Fibroblast of lung (primary cell): ENCODE data around the gene DNMT3L. TPM values are rescaled to one million over a fixed set of nuclear protein-coding genes. Genes with fewer than 3 reads are reported as not detected.

Experiments
- DNase-seq, 2 donors: peaks; one replicate each; pipeline versions ENCODE4 v3.0.0 to v3.0.0-alpha.2; 2010; ENCODE audit warnings: low read depth in 2 of 2
- H2AFZ ChIP-seq: 2 replicates; pipeline ENCODE4 v1.5.1; 2012; ENCODE audit warnings: low read length, control low read depth, inconsistent platforms
- H3K27ac ChIP-seq: 2 replicates; pipeline ENCODE4 v1.5.1; 2011; ENCODE audit warnings: low read length, control low read depth; ENCODE audit not compliant: insufficient read depth
- H3K27me3 ChIP-seq: 2 replicates; pipeline ENCODE4 v1.5.1; 2011; ENCODE audit warnings: mild to moderate bottlenecking, low read length; ENCODE audit not compliant: control insufficient read depth, insufficient read depth
- H3K36me3 ChIP-seq: 2 replicates; pipeline ENCODE4 v1.5.1; 2011; ENCODE audit warnings: low read length; ENCODE audit not compliant: control insufficient read depth, insufficient read depth
- H3K4me1 ChIP-seq: 2 replicates; pipeline ENCODE4 v1.5.1; 2011; ENCODE audit warnings: low read length; ENCODE audit not compliant: control insufficient read depth, insufficient read depth; ENCODE audit errors: extremely low read depth
- H3K4me2 ChIP-seq: 2 replicates; pipeline ENCODE4 v1.5.1; 2011; ENCODE audit warnings: low read length, control low read depth; ENCODE audit not compliant: insufficient read depth; ENCODE audit errors: extremely low read depth
- H3K4me3 ChIP-seq, 4 experiments: fragments of 200-600 bp in 1 of 4; sonication (generic) in 1 of 4; replicated peaks in 1 of 4; 2 replicates each; pipeline ENCODE4 v1.5.1; 2011 to 2016; ENCODE audit warnings: low read length in 4 of 4, low read depth in 3 of 4, mild to moderate bottlenecking in 3 of 4, control low read depth in 2 of 4, inconsistent platforms in 1 of 4, mixed read lengths in 1 of 4; ENCODE audit not compliant: insufficient read depth in 1 of 4; ENCODE audit errors: control extremely low read depth in 1 of 4
- H3K79me2 ChIP-seq: 2 replicates; pipeline ENCODE4 v1.5.1; 2012; ENCODE audit warnings: mild to moderate bottlenecking, low read length, inconsistent platforms; ENCODE audit not compliant: control insufficient read depth, insufficient read depth
- H3K9ac ChIP-seq: 2 replicates; pipeline ENCODE4 v1.5.1; 2011; ENCODE audit warnings: mild to moderate bottlenecking, low read length, control low read depth; ENCODE audit not compliant: insufficient read depth
- H3K9me3 ChIP-seq: 2 replicates; pipeline ENCODE4 v1.5.1; 2012; ENCODE audit warnings: low read depth, low read length; ENCODE audit not compliant: control insufficient read depth, insufficient read depth
- H4K20me1 ChIP-seq: 2 replicates; pipeline ENCODE4 v1.5.1; 2011; ENCODE audit warnings: low read length; ENCODE audit not compliant: control insufficient read depth, insufficient read depth; ENCODE audit errors: extremely low read depth
- EZH2 ChIP-seq: IDR thresholded peaks from 2 replicates; pipeline ENCODE4 v1.5.1; 2012; ENCODE audit warnings: low read length, control low read depth, mild to moderate bottlenecking; ENCODE audit errors: missing control alignments
- polyA plus RNA-seq, 2 donors: library from polyadenylated mRNA; depleted of rRNA in 1 of 2; stranded (reverse) in 1 of 2; unstranded in 1 of 2; fragments of >200 nt; gene quantifications; 2 replicates each; pipeline ENCODE4 v1.2.1, GENCODE V29; 2011 to 2012; ENCODE audit warnings: missing spikeins in 1 of 2
- total RNA-seq: library from RNA; depleted of rRNA; stranded (reverse); fragments of >200 nt; gene quantifications from 2 replicates; pipeline ENCODE4 v1.2.1, GENCODE V29; 2014
- TF ChIP-seq, protein P1 (sequence below), 2 donors: IDR thresholded peaks in 1 of 2; conservative IDR thresholded peaks in 1 of 2; 1 replicate in 1 of 2; 2 replicates in 1 of 2; pipeline ENCODE4 v1.5.1; 2011 to 2012; ENCODE audit warnings: low read length in 2 of 2, control low read depth in 1 of 2, inconsistent platforms in 1 of 2, low read depth in 1 of 2, mild to moderate bottlenecking in 1 of 2

DNMT3L gene
- total and polyA plus RNA-seq, 2 donors (not counting 1 experiment from before 2014, with no cell fraction given): not detected

DNA sequence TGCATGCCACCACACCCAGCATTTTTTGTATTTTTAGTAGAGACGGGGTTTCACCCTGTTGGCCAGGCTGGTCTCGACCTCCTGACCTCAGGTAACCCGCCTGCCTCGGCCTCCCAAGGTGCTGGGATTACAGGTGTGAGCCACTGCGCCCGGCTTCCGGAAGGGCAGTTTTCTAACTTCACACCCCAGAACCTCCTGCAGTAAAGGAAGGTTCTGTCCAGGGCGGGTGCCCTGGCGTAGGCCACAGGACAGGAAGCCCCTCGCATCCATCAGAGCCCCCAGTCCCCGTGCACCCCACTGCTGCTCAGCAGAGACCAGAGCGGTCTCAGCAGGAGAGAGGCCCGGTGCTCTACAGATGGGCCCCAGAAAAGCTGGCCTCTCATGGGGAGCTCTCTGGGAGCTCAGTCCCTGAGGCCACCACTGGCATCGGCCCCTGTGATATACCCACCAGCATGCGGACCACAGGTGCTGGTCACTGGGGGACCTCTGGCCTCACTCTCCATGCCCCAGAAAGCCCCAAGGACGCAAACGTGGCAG, 4.1 kb upstream of the DNMT3L start:
- no peak overlapping the region for H3K4me3 ChIP-seq
- DNase-seq: no peak
- H3K9me3 ChIP-seq: no peaks in the 10 kb centered on the region
- no peak for TF ChIP-seq EZH2
- TF ChIP-seq, protein P1, sequence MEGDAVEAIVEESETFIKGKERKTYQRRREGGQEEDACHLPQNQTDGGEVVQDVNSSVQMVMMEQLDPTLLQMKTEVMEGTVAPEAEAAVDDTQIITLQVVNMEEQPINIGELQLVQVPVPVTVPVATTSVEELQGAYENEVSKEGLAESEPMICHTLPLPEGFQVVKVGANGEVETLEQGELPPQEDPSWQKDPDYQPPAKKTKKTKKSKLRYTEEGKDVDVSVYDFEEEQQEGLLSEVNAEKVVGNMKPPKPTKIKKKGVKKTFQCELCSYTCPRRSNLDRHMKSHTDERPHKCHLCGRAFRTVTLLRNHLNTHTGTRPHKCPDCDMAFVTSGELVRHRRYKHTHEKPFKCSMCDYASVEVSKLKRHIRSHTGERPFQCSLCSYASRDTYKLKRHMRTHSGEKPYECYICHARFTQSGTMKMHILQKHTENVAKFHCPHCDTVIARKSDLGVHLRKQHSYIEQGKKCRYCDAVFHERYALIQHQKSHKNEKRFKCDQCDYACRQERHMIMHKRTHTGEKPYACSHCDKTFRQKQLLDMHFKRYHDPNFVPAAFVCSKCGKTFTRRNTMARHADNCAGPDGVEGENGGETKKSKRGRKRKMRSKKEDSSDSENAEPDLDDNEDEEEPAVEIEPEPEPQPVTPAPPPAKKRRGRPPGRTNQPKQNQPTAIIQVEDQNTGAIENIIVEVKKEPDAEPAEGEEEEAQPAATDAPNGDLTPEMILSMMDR (conservative IDR thresholded peaks at IDR 0.05 in 1 of 2, IDR thresholded peaks at IDR 0.05 in 1 of 2; ENCODE audit: low read depth in 1 of 2, low read length in 2 of 2): no peak
- no peaks in the 10 kb centered on the region for H4K20me1 ChIP-seq
- H3K9ac ChIP-seq: no peak overlapping the region
- H3K36me3 ChIP-seq: no peaks in the 10 kb centered on the region
- H3K4me2 ChIP-seq: no peak overlapping the region
- H3K79me2 ChIP-seq: no peaks in the 10 kb centered on the region
- no peaks in the 10 kb centered on the region for H3K4me1 ChIP-seq
- no peak overlapping the region for H3K27ac ChIP-seq
- H2AFZ ChIP-seq: no peak overlapping the region
- no peaks in the 10 kb centered on the region for H3K27me3 ChIP-seq

- Histone ChIP-seq H2AFZ (no peak overlapping the region), H3K27ac (no peak overlapping the region), H3K27me3 (peaks cover 2% of the 10 kb centered on the region), H3K9ac (no peak overlapping the region), H3K4me1 (no peaks in the 10 kb centered on the region), H3K4me3 (no peak overlapping the region), H3K36me3 (no peaks in the 10 kb centered on the region), H3K9me3 (no peaks in the 10 kb centered on the region), H3K4me2 (no peak overlapping the region), H3K79me2 (no peaks in the 10 kb centered on the region), H4K20me1 (no peaks in the 10 kb centered on the region)
- TF ChIP-seq EZH2: no peak
- TF ChIP-seq, protein P1 (conservative IDR thresholded peaks at IDR 0.05 in 1 of 2, IDR thresholded peaks at IDR 0.05 in 1 of 2; ENCODE audit: low read depth in 1 of 2, low read length in 2 of 2): no peak
- DNase-seq: no peak
Measured at GRCh38 chr21:44263768-44264167, 2.1 kb upstream of the DNMT3L start.

GRCh38 chr21:44263221-44263760, 1.6 kb upstream of the DNMT3L start:
- Histone ChIP-seq H3K9me3 (no peaks in the 10 kb centered on the region), H3K79me2 (no peaks in the 10 kb centered on the region), H3K27ac (no peak overlapping the region), H3K4me3 (no peak overlapping the region), H3K9ac (no peak overlapping the region), H3K36me3 (no peaks in the 10 kb centered on the region), H2AFZ (no peak overlapping the region), H4K20me1 (no peaks in the 10 kb centered on the region), H3K4me2 (no peak overlapping the region), H3K4me1 (no peaks in the 10 kb centered on the region), H3K27me3 (peaks cover 2% of the 10 kb centered on the region)
- TF ChIP-seq, protein P1 (conservative IDR thresholded peaks at IDR 0.05 in 1 of 2, IDR thresholded peaks at IDR 0.05 in 1 of 2; ENCODE audit: low read depth in 1 of 2, low read length in 2 of 2): no peak
- TF ChIP-seq EZH2: no peak
- no peak for DNase-seq
